Neural crest cell (in vitro differentiated cells): ENCODE data around the gene TTR. TPM values are rescaled to one million over a fixed set of nuclear protein-coding genes. Genes with fewer than 3 reads are reported as not detected.

Experiments used
- DNase-seq: peaks from one replicate; pipeline ENCODE4 v3.0.0; 2021; ENCODE audit warnings: low read depth, mixed read lengths, low spot score
- H3K27ac Mint-ChIP-seq: one replicate; pipeline ENCODE4 v1.8.0; 2021; ENCODE audit warnings: mild to moderate bottlenecking, mixed read lengths; ENCODE audit not compliant: unreplicated experiment
- H3K27me3 Mint-ChIP-seq: 2 replicates; pipeline ENCODE4 v1.8.0; 2021; ENCODE audit warnings: low read depth, mild to moderate bottlenecking, mixed read lengths
- H3K36me3 Mint-ChIP-seq: 2 replicates; pipeline ENCODE4 v1.8.0; 2021; ENCODE audit warnings: low read depth, mild to moderate bottlenecking, mixed read lengths
- H3K4me1 Mint-ChIP-seq: 2 replicates; pipeline ENCODE4 v1.8.0; 2021; ENCODE audit warnings: mixed read lengths
- H3K4me3 Mint-ChIP-seq: one replicate; pipeline ENCODE4 v1.8.0; 2021; ENCODE audit warnings: mild to moderate bottlenecking, mixed read lengths
- H3K9me3 Mint-ChIP-seq: 2 replicates; pipeline ENCODE4 v1.8.0; 2021; ENCODE audit warnings: mixed read lengths
- total RNA-seq: library from RNA; stranded (reverse); gene quantifications from 2 replicates; pipeline ENCODE4 v1.2.1, GENCODE V29; 2021
- TF ChIP-seq, protein P1 (sequence below): fragments of 200-600 bp; sonication (generic); conservative IDR thresholded peaks from 2 replicates; pipeline ENCODE4 v1.5.0; 2021; ENCODE audit warnings: antibody characterized with exemption, mild to moderate bottlenecking

Gene TTR
- total RNA-seq, 1 donor from 2014 or later: not detected

DNA sequence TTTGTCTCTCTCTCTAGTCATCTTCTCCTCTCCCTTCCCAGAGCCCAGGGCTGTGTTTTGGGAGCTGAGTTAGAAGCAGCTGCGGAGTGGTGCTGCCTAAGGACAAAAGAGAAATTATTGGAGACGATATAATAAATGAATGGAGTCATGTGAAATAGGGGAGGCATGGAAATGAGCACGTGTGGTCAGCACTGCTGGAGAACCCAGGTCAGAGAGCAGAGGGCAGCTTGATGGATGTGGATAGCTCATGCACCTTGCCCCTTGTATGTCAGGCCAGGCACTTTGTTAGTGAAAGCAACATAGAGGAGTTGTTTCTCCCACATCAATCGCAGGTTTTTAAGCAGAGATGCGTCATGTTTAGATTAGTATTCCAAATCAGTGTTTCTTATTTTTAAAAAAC is 15.7 kb downstream of the TTR start:
- no peaks in the 10 kb centered on the region for H3K9me3 Mint-ChIP-seq
- no peaks in the 10 kb centered on the region for H3K27me3 Mint-ChIP-seq
- H3K27ac Mint-ChIP-seq: no peak overlapping the region
- TF ChIP-seq, protein P1, sequence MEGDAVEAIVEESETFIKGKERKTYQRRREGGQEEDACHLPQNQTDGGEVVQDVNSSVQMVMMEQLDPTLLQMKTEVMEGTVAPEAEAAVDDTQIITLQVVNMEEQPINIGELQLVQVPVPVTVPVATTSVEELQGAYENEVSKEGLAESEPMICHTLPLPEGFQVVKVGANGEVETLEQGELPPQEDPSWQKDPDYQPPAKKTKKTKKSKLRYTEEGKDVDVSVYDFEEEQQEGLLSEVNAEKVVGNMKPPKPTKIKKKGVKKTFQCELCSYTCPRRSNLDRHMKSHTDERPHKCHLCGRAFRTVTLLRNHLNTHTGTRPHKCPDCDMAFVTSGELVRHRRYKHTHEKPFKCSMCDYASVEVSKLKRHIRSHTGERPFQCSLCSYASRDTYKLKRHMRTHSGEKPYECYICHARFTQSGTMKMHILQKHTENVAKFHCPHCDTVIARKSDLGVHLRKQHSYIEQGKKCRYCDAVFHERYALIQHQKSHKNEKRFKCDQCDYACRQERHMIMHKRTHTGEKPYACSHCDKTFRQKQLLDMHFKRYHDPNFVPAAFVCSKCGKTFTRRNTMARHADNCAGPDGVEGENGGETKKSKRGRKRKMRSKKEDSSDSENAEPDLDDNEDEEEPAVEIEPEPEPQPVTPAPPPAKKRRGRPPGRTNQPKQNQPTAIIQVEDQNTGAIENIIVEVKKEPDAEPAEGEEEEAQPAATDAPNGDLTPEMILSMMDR: no peak
- no peak overlapping the region for H3K4me3 Mint-ChIP-seq
- no peak for DNase-seq
- no peaks in the 10 kb centered on the region for H3K36me3 Mint-ChIP-seq
- H3K4me1 Mint-ChIP-seq: peaks cover 13% of the 10 kb centered on the region

DNA sequence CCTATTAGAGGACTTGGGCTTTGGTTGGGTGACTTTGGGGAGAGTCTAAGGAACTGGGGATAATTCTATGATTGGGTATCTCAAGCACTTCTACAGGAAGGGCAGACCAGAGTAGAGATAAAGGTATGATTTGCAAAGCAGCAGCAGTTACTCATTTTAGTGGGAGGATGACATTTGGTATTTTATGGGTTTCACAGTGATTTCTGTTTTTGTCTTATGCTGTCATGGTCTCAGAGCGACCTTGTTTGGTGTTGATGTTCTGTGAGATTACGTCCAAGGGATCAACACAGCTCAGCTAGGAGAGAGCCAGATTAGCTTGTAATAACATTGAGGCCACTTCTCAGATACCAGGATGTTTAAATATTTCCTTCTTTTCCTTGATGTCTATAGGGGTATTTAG is 18.2 kb downstream of the TTR start:
- H3K4me1 Mint-ChIP-seq: peaks cover 16% of the 10 kb centered on the region
- TF ChIP-seq, protein P1: no peak
- no peak for DNase-seq
- H3K27ac Mint-ChIP-seq: peak overlapping the region; percentile 0
- H3K4me3 Mint-ChIP-seq: no peak overlapping the region
- no peaks in the 10 kb centered on the region for H3K27me3 Mint-ChIP-seq
- H3K9me3 Mint-ChIP-seq: no peaks in the 10 kb centered on the region
- H3K36me3 Mint-ChIP-seq: no peaks in the 10 kb centered on the region

DNA sequence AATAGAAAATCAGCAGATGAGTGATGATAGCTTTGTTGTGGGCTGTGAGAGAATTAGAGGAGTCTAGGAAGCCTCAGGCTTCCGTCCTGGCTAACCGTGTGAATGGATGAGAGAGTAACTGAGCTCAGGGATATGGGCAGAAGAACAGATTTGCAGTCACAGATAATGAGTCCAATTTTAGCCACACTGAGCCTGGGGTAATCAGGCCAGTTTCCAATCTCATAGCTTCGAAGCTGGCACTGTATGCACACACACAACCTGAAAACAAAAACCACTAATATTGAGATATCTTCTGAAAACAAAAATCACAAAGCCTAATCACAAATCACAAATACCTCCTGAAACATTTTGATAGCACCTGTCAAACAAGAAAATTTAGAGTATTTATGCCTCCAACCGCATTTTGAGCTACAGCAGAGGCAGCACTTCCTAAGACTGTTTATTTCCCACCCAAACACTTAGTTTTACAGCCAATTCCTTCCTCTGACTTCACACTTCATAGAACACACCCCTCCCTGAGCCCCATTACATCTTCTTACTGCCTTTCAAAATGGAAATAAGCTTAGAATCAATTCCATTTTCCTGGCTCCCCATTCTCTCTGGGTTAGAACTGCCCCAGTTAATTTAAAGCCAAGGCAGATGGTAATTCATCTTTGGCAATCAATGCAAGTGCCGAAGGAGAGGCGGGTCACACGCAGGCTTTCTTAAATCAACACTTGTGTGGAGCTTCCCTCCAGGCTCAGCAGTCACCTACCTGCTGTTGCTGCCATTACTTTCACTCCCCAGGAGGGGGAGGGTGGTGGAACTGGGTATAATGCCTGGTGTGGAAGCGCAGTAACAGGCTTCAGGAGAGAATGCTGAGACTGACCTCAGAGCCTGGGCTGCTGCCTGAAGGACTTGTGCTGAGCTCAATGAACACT is 18.9 kb downstream of the TTR start:
- Mint-ChIP-seq H3K27ac (peak overlapping the region; percentile 28), H3K9me3 (no peaks in the 10 kb centered on the region), H3K4me1 (peaks cover 16% of the 10 kb centered on the region), H3K4me3 (no peak overlapping the region), H3K36me3 (no peaks in the 10 kb centered on the region), H3K27me3 (no peaks in the 10 kb centered on the region)
- TF ChIP-seq, protein P1: peak; percentile 60
- DNase-seq: no peak

DNA sequence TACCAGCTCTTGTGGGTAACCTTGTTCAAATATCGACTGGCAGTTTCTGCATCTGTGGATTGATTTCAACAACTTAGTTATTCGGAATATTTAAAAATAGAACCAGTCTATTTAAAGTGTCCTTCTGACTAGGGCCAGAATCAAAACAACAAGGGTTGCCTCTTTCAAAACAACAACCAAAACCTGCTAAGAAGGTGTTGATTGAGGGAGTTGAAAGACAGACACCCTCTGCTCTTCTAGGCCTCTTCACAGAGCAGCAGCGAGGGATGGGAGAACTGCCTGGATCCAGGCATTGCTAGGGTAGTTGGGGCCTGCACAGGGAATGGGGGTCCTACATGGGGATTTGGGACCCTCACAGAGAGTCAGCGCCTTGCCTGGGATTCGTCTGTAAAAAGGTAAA is 19.8 kb downstream of the TTR start:
- TF ChIP-seq, protein P1: no peak
- H3K27me3 Mint-ChIP-seq: no peaks in the 10 kb centered on the region
- no peaks in the 10 kb centered on the region for H3K36me3 Mint-ChIP-seq
- DNase-seq: no peak
- no peak overlapping the region for H3K4me3 Mint-ChIP-seq
- no peaks in the 10 kb centered on the region for H3K9me3 Mint-ChIP-seq
- H3K27ac Mint-ChIP-seq: no peak overlapping the region
- H3K4me1 Mint-ChIP-seq: peaks cover 16% of the 10 kb centered on the region

DNA sequence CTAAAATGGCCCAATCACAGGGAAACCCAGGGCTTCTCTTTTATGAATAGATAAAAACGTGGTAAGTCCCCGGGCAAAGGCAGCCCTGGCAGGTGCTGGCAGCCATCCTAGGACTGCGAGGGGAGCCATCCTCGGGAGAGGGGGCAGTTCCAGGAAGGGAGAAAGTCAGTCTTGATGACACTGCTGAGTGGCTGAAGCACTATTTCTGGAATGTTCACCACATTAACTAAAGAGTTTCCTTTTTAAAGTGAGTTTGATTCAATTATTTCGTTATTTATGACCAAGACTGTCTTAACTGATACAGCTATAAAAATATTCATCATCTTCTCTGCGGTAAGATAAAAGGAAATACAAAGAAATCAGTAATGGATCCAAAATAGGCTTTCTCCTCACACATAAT is 20.4 kb downstream of the TTR start:
- DNase-seq: no peak
- Mint-ChIP-seq H3K27me3 (no peaks in the 10 kb centered on the region), H3K9me3 (no peaks in the 10 kb centered on the region), H3K27ac (no peak overlapping the region), H3K4me3 (no peak overlapping the region), H3K36me3 (no peaks in the 10 kb centered on the region), H3K4me1 (peaks cover 16% of the 10 kb centered on the region)
- TF ChIP-seq, protein P1: no peak
